Uterus (tissue), 2 donors: ENCODE data around the gene STARD5.

Source experiments
- CTCF ChIP-seq, 4 experiments: fragments of 200-600 bp in 2 of 4; fragments of 450-650 bp in 2 of 4; sonication (generic) in 2 of 4; IDR thresholded peaks; one replicate each; pipeline ENCODE4 v1.5.1; 2016 to 2019; ENCODE audit warnings: antibody characterized with exemption in 4 of 4, mild to moderate bottlenecking in 2 of 4, moderate library complexity in 1 of 4
- POLR2A ChIP-seq, 2 donors: fragments of 450-650 bp; IDR thresholded peaks; one replicate each; pipeline ENCODE4 v1.6.1; 2016; ENCODE audit warnings: antibody characterized with exemption in 2 of 2, mild to moderate bottlenecking in 1 of 2, moderate library complexity in 1 of 2

- TF ChIP-seq CTCF (IDR thresholded peaks at IDR 0.05) = no peak
- TF ChIP-seq POLR2A (IDR thresholded peaks at IDR 0.05) = no peak
Observed at GRCh38 chr15:81302701-81303109, 21.2 kb downstream of the STARD5 start.
